ENCODE data around the gene PDE9A.
A peak's percentile ranks its signal among the peaks of the same experiment; 100 is the strongest.

The PDE9A gene

DNA sequence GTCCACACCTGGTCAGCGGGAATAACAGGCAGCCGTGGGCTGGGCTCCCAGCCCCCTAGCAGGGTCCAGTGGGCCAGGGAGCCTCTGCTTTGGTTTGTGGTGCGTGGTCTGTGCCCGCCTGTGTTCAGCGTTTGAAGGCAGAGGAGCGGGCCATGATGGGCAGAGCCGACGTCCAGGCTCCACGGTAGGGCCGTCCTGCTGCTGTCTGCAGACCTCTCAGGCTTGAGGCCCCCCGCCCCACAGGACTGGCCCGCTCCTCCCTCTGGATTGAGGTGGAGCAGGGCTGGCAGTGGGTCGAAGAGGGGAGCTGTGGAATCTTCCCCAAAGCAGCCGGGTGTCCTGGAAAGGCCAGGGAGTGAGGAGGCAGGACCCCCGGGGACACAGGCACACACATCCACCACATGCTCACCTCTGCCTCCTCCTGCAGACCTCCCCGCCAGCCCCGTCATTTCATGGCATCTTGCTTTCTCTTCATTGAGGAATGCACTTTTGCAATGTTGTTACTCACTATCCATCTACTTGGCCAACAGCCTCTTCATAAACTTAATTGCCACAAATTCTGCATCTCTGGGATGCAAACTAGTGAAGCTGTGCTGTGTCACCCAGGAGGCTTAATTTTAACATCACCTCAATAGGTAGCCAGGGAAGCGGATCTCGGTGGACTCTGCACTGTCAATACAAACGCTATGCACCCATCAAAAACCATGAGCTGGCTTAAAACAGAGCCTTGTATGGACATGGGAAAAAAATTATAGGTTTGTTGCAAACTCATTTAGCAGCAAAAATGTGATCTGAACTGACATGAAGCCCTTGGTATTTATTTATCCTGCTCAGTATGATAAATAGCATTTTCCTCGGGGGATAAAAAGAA, 85.9 kb downstream of the PDE9A start:
- DNase-seq (ENCODE audit: low spot score): peak; percentile 52

DNA sequence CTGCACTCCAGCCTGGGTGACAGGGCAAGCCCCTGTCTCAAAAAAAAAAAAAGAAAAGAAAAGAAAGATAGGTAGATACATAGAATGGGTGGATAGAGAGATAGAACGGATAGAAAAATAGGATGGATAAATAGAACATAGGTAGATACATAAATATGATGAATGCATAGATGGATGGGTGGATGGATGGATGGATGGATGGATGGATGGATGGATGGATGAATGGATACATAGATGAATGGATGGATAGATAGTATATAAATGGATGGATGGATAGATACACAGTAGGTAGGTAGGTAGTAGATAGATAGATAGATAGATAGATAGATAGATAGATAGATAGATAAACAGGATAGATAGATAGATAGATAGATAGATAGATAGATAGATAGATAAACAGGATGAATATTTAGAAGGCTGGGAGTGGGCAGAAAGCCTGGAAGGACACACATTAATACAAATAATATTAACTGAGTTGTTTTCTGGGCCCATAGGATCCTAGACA, 87.0 kb downstream of the PDE9A start:
- no peak for DNase-seq (ENCODE audit: low spot score)

DNA sequence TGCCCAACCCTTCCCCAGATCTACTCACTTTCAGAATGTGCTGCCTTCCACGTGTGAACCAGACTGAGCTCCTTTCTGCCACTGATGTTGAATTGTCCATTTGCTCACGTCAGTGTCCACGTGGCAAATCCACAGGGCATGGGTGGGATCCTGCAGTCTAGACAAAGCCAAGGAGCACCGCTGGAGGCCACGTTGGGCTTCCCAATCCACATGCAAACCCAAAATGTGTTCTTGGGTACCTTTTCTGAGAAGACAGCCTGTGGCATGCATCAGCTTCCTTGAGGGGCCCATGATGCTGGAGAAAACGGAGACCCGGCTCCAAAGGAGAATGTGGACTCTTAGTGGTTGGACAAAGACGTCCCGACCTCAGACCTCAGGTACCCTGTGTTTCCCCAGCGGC, 87.6 kb downstream of the PDE9A start:
- peak; percentile 51 for DNase-seq (ENCODE audit: low spot score)

DNA sequence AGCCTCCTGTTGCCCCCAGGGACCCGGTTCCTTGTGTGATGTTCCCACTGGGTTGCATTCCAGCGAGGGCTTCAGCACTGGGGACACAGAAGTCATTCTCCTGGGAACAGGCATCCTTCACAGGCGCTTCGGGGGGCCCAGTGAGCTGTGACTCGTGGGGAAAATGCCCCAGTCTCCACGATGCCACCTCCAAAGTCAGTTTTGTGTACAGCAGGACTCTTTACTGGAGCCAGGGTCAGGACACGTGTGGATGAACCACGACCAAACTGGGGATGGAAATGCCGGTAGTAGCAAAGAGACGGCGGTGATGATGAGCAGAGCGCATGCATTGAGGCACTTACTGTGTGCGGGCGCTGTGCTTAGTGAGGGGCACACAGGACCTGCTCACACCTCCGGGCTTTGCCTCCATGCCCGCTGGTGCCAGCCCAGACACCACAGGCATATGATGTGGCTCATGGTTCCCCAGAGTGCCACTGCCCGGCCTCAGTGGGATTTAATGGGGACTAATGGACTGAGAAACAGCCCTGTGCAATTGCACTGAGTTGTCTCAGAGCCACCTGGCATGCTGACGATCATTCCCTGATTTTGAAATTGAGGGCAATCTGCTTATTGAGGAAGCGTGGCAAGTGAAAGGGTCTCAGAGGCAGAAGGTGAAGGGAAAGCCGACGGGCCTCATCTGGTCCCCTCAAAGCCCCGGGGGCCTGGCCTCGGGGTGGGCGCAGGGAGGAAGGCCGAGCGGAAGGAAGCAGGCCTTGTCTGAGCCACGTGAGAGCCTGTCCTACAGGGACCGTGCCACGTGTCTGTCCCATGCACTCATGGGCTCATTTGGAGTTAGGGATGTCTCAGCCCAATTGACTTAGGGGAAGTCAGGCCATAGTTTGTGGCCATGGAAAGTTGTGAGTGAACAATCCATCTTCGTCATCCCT, 91.4 kb downstream of the PDE9A start:
- DNase-seq (ENCODE audit: low spot score): no peak

DNA sequence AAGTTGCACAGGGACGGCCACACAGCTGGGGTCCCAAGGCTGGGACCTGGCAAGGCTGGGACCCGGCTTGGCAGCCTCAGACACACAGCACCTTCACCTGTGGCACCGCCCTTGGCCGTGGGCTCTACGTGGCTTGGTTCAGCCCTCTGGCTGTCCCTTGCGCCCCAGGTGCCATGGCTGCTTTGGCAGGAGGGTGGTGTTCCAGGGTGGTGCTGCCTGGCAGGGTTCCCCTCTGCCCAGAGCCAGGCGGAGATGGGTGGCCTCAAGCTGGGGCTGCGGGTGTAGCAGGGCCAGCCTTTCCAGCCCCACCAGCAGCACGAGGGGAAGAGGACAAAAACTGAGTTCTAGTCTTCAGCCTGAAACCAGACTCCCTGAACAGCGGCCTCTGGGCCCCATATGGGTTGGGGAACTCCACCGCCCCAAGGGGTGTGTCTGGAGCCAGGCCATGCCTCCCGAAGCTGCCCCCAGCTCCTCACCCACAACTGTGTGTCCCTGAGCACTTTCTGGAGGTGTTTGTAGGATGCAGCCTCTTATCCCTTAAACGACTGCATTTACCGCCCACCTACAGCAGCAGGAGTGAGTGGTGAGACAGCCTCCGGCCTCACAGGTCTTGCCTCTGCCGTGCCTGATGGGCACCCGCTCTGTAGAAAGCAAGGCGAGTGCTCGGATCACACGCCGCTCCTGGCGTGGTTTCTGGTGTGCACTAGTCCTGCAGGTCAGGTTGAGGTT, 92.3 kb downstream of the PDE9A start:
- no peak for DNase-seq (ENCODE audit: low spot score)

DNA sequence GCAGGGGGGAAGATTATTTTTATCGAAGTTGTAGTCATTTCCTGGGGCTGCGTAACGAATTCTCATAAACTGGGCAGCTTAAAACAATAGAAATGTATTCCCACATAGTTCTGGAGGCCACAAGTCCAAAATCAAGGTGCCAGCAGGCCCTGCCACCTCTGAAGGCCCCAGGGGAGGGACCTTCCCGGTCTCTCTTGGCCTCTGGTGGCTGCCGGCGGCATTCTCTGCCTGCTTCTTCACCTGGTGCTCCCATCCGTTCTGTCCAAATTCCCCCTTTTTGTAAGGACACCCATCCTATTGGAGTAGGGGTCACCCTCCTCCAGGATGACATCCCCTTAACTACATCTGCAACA, 92.8 kb downstream of the PDE9A start:
- DNase-seq (ENCODE audit: low spot score): no peak

DNA sequence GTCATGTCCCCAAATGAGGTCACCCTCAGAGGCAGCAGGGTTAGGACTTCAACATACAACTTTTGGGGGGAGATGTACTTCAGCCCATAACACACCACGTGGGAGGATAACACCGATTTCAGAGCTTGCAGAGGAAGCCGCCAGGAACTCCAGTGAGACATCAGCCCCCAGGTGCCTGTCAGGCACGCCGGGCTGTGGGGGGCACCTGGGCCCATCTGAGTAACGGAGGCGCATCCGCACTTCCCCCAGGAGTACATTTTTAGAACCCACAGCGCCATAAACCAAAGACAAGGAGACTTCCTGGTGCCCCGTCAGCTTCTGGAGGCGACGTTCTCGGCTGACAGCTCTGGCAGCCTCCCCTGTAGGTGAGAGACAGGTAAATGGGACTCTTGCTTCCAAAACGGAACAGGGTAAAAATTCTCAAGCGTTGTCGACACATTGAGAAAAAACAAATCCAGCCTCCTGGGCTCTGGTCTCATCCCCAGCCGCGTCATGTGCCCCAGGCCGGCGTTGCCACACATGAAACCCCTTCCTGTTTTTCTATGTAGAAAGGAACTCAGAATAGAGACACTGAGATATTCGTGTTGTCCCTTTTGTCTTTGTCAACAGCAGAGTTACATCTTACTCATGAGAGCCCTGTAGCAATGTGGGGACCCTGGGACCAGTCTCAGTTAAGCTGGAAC, 93.3 kb downstream of the PDE9A start:
- peak; percentile 55 for DNase-seq (ENCODE audit: low spot score)

DNA sequence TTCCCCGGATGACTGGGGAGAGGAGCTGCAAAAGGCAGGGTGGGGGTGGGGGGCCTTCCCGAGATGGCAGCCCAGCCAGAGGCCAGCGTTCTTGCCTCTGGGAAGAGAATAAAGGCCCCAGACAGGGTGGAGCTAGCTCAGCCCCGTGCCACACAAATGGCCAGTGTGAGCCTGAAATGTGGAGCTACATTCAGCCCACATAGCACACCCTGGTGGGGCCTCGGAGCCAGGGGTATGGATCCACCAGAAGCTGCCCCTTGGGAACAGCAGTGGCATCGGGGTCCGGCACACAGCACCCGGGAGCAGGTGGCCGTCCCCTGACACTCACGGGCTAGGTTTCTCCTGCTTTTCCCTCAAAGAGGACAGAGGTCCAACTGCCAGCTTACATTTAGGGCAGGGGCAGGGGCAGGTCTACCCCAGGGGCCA, 93.9 kb downstream of the PDE9A start:
- DNase-seq (ENCODE audit: low spot score): peak; percentile 30

DNA sequence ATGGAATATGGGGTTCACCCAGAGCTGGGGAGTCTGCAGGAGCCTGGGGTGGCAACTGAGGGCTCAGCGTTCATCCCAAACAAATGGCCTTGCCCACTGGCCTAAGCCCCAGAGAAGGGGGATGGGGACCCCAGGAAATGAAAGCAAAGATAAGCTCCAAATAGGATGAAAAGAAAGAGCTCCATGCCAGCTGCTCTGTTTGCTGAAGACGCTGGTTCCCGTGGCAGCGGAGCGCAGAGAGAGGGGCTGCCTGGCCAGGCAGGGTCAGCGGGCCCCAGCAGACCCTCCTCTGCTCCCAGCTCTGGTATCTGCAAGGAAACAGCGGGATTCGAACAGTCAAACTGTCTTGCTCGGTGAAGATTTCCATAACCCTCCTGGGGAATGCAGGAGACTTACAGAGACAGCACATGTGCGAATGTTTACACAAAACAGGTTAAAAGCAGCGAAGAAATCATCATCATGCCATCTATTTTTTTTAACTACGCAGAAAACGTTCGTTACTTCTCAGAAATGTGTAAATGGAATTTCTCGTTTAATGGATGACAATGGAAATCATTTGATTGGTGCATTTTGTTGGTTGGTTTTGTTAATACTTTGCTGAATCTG, 94.4 kb downstream of the PDE9A start:
- peak; percentile 15 for DNase-seq (ENCODE audit: low spot score)

DNA sequence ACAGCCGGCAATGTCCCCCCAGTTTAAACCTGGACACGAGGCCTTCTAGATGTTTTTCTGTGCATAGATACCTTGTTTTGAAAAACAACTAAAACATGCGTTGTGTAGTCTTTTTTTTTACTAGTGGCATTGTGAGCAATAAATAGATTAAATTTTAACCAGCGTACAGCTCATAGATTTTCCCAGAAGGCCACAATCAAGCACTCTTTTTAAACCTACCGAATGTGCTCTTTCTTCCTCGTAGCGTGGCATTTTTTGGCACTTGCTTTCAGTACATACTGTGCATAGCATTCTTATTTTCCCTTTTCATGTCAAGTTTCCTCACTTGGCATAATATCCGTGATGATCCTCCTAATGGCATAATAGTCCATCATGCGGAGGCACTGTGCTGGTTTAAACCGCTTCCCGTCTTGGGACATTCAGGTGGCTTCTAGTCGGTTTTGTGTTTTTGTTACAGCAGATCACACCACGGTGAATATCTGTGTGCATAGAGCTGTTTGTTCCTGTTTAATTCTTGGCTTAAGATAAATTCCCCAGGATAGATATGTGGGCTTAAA, 95.3 kb downstream of the PDE9A start:
- DNase-seq (ENCODE audit: low spot score): no peak

DNA sequence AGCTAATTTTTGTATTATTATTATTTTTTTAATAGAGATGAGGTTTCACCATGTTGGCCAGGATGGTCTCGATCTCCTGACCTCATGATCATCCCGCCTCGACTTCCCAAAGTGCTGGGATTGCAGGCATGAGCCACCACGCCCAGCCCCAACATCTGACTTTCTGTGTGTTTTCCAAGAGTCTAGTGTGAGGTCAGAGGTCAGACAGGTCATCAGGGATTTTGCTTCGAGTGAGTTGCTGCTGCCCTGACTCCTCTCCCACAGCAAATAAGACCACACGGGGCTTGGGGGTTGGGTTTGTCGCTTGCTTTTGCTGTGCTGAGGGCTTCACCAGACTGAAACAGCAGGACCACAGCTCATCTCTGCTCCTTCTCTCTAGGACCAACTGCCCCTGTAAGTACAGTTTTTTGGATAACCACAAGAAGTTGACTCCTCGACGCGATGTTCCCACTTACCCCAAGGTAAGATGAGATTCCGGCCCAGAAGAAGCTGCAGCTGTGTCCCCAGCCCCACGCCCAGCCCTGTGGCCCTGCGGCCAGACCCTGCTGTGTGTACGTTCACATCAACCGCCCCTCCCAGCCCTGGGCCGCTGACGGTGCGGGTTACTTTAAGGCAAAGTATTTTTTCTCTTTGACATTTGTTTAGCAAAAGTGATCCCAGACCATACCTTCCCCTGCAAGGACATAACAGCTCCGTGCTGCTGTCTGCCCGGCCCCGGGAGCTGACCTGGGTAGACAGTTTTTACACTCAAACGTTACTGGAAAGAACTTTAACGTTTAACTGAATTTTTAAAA, 97.5 kb downstream of the PDE9A start:
- DNase-seq (ENCODE audit: low spot score): peak; percentile 38

DNA sequence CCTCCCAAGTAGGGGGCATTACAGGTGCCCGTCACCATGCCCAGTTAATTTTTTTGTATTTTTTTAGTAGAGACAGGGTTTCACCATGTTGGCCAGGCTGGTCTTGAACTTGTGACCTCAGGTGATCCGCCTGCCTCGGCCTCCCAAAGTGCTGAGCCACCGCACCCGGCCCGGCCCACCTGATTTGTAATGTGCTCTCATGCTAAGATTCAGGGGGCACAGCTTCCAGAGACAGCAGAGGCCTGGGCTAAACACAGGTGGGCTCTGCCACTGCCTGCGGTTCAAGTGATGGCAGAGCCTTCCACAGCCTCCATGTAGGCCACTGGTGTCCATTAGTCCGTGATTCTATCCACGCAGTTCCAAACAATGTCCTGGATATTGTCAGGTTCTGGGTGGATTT, 98.4 kb downstream of the PDE9A start:
- DNase-seq (ENCODE audit: low spot score): no peak

DNA sequence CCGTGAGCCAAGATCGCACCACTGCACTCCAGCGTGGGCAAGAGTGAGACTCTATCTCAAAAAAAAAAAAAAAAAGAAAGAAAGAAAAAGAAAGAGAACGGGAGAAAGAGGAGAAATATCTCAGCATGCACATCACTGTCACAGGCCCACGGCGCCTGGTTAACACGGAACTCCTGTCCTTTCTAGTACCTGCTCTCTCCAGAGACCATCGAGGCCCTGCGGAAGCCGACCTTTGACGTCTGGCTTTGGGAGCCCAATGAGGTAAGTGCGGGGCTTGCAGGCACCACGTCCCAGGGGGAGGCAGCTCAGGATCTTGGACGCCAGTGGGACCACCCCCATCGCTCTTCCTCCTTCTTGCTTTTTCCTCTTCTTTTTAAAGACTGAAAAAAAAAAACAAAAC, 100.4 kb downstream of the PDE9A start:
- DNase-seq (ENCODE audit: low spot score): no peak

DNA sequence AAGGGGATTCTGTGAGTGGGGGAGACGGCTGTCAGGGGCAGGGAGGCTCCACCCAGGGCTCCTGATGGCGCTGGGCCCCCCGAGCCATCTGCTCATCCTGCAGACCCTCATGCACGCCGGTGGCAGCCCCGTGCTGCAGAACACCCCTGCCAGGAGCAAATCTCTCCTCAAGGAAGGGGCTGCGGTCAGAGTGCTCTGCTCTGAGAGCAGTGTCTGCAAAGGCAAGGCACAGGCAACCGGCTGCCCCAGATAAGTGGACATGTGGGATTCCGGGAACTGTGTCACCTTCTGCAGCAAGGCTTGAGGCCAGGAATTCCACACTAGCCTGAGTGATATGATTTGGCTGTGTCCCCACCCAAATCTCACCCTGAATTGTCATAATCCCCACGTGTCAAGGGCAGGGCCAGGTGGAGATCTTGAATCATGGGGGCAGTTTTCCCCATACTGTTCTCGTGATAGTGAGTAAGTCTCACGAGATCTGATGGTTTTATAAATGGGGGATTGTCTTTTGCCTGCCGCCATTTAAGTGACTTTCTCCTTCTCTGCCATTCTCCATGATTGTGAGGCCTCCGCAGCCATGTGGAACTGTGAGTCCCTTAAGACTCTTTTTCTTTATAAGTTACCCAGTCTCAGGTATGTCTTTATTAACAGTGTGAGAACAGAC, 101.0 kb downstream of the PDE9A start:
- no peak for DNase-seq (ENCODE audit: low spot score)

DNA sequence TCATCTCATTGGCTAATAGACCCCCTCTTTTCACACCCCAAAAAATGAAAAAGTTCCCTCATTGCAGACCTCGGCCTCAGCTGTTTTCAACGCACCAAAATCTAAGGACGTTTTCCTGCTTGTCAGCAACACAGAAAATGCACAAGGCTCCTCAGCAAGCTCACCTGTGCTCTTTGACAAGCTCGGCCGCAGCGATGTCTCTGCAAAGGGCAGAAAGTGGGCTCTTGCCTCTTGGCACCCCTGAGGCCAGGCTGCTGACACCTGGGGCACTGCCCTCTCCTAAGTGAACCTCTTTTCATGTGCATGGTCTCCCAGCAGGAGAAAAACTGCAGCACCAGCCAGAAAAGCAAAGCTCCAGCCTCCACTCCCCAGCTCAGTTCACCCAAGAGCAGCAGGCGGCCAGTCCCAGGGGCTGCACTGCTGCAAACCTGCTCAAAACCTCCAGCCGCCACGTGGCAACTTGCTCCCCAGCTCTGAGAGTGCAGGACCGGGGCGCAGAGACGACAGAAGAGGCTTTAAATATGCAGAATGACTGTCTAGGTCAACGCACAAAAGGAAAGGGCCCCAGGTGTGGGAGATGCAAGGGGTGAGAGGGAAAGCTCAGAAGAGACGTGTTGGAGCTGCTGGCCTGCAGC, 101.7 kb downstream of the PDE9A start:
- no peak for DNase-seq (ENCODE audit: low spot score)

DNA sequence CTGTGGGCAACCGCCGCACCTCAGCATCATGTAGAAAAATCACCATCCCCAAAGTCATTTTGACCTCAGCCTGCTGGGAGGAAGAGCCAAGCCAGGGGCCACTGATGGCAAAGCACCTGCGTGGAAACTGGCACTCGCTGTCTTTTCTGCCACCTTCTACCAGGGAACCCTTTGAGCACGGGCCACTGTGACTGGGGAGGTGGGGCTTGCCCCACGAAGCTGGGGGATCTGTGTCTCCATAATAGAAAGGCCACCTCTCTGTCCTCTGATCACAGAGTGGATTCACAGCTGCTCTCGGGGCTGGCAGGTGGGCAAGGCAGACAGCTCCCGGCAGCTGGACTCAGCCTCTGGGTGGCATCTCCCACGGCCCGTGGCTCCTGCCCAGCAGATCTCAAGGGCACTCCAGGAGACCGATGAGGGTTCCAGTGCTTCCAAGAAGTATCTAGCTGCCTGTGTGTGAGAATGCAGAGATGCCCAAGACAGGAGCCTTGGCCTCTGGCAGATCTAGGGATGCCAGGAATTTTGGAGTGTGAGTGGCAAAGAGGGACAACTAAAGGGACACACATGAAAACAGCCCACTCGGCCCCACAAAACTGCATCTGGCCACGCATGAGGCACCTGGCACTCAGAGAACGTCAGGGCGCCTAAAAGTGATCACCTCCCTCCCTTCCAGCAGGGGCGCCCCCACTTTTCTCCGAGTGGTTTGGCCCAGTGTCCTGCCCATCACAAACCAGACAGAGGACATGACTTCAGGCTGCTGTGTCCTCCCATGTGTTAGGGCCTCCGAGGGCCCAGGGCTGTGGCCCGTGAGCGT, 102.6 kb downstream of the PDE9A start:
- DNase-seq (ENCODE audit: low spot score): no peak

DNA sequence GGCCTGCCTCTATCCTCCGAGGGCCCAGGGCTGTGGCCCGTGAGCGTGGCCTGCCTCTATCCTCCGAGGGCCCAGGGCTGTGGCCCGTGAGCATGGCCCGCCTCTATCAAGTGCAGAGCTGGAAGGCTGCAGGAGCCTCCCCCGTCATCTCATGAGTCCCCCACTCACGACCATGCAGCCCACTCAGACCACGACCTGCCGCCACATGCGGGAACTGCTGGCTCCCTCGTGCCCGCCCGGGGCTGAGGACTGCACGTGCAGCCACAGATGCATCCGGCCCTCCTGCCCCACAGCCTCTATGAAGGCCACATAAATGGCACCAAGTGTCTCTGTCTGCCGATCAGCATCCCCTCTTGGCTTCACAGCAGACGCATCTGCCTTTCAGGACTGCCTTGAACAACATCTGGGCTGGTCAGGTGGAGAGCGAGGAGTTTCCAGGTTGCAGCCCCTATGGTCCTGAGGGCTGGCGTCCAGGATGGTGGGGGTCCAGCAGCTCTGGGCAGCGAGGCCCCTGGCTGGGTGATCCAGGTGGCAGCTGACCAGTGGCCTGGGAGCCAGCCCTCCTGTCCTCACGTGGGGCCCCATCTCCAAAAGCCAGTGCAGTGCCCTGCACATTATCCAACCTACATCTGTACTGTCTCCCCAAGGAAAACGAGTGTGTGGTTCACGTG, 103.3 kb downstream of the PDE9A start:
- no peak for DNase-seq (ENCODE audit: low spot score)

DNA sequence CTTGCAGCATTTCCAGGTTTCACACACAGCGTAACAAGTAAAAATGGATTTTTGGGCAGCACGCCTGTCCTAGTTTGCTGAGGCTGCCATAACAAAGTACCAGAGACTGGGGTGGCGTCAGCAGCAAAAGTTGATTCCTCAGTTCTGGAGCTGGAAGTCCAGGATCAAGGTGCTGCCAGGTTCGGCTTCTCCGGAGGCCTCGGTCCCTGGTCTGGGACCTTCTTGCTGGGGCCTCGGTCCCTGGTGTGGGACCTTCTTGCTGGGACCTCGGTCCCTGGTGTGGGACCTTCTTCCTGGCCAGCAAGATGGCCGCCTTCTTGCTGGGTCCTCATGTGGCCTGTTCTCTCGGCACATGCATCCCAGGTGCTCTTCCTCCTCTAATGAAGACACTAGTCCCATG, 104.0 kb downstream of the PDE9A start:
- no peak for DNase-seq (ENCODE audit: low spot score)
